Colonic mucosa (tissue), 4 donors: Measurements from ENCODE around the gene EXD3. TPM values are rescaled to one million over a fixed set of nuclear protein-coding genes. Genes with fewer than 3 reads are reported as not detected.
"Not testable (repeated sequence)": the region's sequence is repeated elsewhere in the genome, so short reads cannot be mapped to it uniquely, and the experiment has no call there.

Experiments used
- DNase-seq: peaks from one replicate; pipeline ENCODE4 v3.0.0-alpha.2; 2020
- H3K27ac ChIP-seq: fragments of 200-600 bp; one replicate; pipeline ENCODE4 v1.8.0; 2021
- H3K27me3 ChIP-seq: fragments of 200-600 bp; one replicate; pipeline ENCODE4 v1.8.0; 2021
- H3K36me3 ChIP-seq: fragments of 200-600 bp; one replicate; pipeline ENCODE4 v1.8.0; 2021
- H3K4me1 ChIP-seq: fragments of 200-600 bp; one replicate; pipeline ENCODE4 v1.8.0; 2021; ENCODE audit warnings: mild to moderate bottlenecking
- H3K4me3 ChIP-seq: fragments of 200-600 bp; one replicate; pipeline ENCODE4 v1.8.0; 2021
- H3K9ac ChIP-seq, 2 donors: one replicate each; pipeline ENCODE4 v1.7.0; 2013; ENCODE audit warnings: control low read depth in 2 of 2, low read depth in 2 of 2, low read length in 2 of 2
- H3K9me3 ChIP-seq: fragments of 200-600 bp; one replicate; pipeline ENCODE4 v1.8.0; 2021
- CTCF ChIP-seq: fragments of 200-600 bp; IDR thresholded peaks from one replicate; pipeline ENCODE4 v1.8.0; 2022; ENCODE audit warnings: antibody characterized with exemption, mild to moderate bottlenecking
- intact Hi-C: fragments of 100-400 bp; cut with DNase I; formaldehyde crosslinking; loops from one replicate; pipeline ENCODE4 v1.14.1; 2022
- total RNA-seq, 2 donors: library from RNA; stranded (reverse); fragmentation: NEBNext Ultra II Directional in 1 of 2; extraction: Animal tissue kit (Norgen Biotek cat#: 25700) in 1 of 2; gene quantifications; one replicate each; pipeline ENCODE4 v1.2.1, GENCODE V29; 2021
- donor health status: healthy.
- donor health status: DM: no; HTN: no; CAD: no.
- donor health status: DM: no; HTN: no; CAD: no.

Gene EXD3
- total RNA-seq, 2 donors from 2014 or later, result 34.9 to 36.4 TPM

GRCh38 chr9:137452761-137453642 is 30.0 kb upstream of the EXD3 start:
- peak; percentile 37 for DNase-seq
- no peak overlapping the region for H3K27ac ChIP-seq
- intact Hi-C loops, result no loop called here
- no peak overlapping the region for H3K9ac ChIP-seq
- H3K4me3 ChIP-seq, result peak overlapping the region; percentile 33
- H3K36me3 ChIP-seq, result no peaks in the 10 kb centered on the region
- peaks cover 11% of the 10 kb centered on the region for H3K4me1 ChIP-seq
- no peaks in the 10 kb centered on the region for H3K9me3 ChIP-seq
- H3K27me3 ChIP-seq, result no peaks in the 10 kb centered on the region
- TF ChIP-seq CTCF, result no peak

- H3K36me3 ChIP-seq, result no peaks in the 10 kb centered on the region
These were observed 29.2 kb upstream of the EXD3 start for GRCh38 chr9:137452006-137452760.

GRCh38 chr9:137451264-137452005 is 28.5 kb upstream of the EXD3 start:
- H3K4me3 ChIP-seq, H3K27me3 ChIP-seq, H3K9ac ChIP-seq, H3K36me3 ChIP-seq, H3K27ac ChIP-seq, H3K9me3 ChIP-seq, intact Hi-C loops: not testable (repeated sequence)
- peaks cover 11% of the 10 kb centered on the region for H3K4me1 ChIP-seq
- peak; percentile 17 for DNase-seq

More at GRCh38 chr9:137452006-137452760, 29.2 kb upstream of the EXD3 start:
- intact Hi-C loops, result no loop called here
- Histone ChIP-seq H3K9ac (no peak overlapping the region), H3K4me3 (no peak overlapping the region), H3K27ac (no peak overlapping the region), H3K27me3 (no peaks in the 10 kb centered on the region), H3K9me3 (no peaks in the 10 kb centered on the region), H3K4me1 (peaks cover 11% of the 10 kb centered on the region)
- peak; percentile 21 for DNase-seq
- TF ChIP-seq CTCF, result no peak

- H3K36me3 ChIP-seq, H3K27me3 ChIP-seq, H3K9me3 ChIP-seq, H3K4me3 ChIP-seq, intact Hi-C loops, H3K9ac ChIP-seq, DNase-seq, H3K27ac ChIP-seq: not testable (repeated sequence)
- H3K4me1 ChIP-seq, result peaks cover 11% of the 10 kb centered on the region
These were observed 27.7 kb upstream of the EXD3 start for GRCh38 chr9:137450539-137451222.

GRCh38 chr9:137449931-137450538 is 27.1 kb upstream of the EXD3 start:
- H3K9ac ChIP-seq, result no peak overlapping the region
- no peak for TF ChIP-seq CTCF
- intact Hi-C loops, result no loop called here
- DNase-seq, result peak; percentile 20
- H3K4me1 ChIP-seq, result peaks cover 12% of the 10 kb centered on the region
- H3K27me3 ChIP-seq, result no peaks in the 10 kb centered on the region
- no peak overlapping the region for H3K4me3 ChIP-seq
- H3K9me3 ChIP-seq, result no peaks in the 10 kb centered on the region
- no peak overlapping the region for H3K27ac ChIP-seq
- no peaks in the 10 kb centered on the region for H3K36me3 ChIP-seq
